GM23248 (cell line): ENCODE measurements around the gene MPC1. TPM values are rescaled to one million over a fixed set of nuclear protein-coding genes. Genes with fewer than 3 reads are reported as not detected.
A peak's percentile ranks its signal among the peaks of the same experiment; 100 is the strongest.

Experiments used
- DNase-seq: peaks from one replicate; pipeline ENCODE4 v3.0.0-alpha.2; 2015
- H2AFZ ChIP-seq: fragments of 200-600 bp; sonication (generic); 2 replicates; pipeline ENCODE4 v1.6.1; 2016; ENCODE audit warnings: antibody characterized with exemption
- H3F3A ChIP-seq: fragments of 200-600 bp; sonication (generic); 2 replicates; pipeline ENCODE4 v1.6.1; 2016; ENCODE audit warnings: mild to moderate bottlenecking, antibody characterized with exemption, mixed run types; ENCODE audit not compliant: insufficient read depth
- H3K27ac ChIP-seq: fragments of 200-600 bp; sonication (generic); 2 replicates; pipeline ENCODE4 v1.5.1; 2016; ENCODE audit warnings: mild to moderate bottlenecking
- H3K27me3 ChIP-seq: fragments of 200-600 bp; sonication (generic); replicated peaks from 2 replicates; pipeline ENCODE4 v1.6.1; 2016; ENCODE audit warnings: mild to moderate bottlenecking; ENCODE audit not compliant: insufficient read depth
- H3K36me3 ChIP-seq: fragments of 200-600 bp; sonication (generic); 2 replicates; pipeline ENCODE4 v1.6.1; 2016; ENCODE audit warnings: low read depth, mild to moderate bottlenecking
- H3K4me1 ChIP-seq: fragments of 200-600 bp; sonication (generic); 2 replicates; pipeline ENCODE4 v1.6.1; 2016; ENCODE audit warnings: mild to moderate bottlenecking; ENCODE audit not compliant: insufficient read depth
- H3K4me2 ChIP-seq: fragments of 200-600 bp; sonication (generic); one replicate; pipeline ENCODE4 v1.6.1; 2016; ENCODE audit warnings: mild to moderate bottlenecking; ENCODE audit not compliant: unreplicated experiment
- H3K4me3 ChIP-seq: fragments of 200-600 bp; sonication (generic); 2 replicates; pipeline ENCODE4 v1.5.1; 2016; ENCODE audit warnings: mild to moderate bottlenecking
- H3K79me2 ChIP-seq: fragments of 200-600 bp; sonication (generic); 2 replicates; pipeline ENCODE4 v1.6.1; 2016; ENCODE audit warnings: mild to moderate bottlenecking; ENCODE audit not compliant: insufficient read depth
- H3K9ac ChIP-seq: fragments of 200-600 bp; sonication (generic); 2 replicates; pipeline ENCODE4 v1.6.1; 2016; ENCODE audit warnings: mild to moderate bottlenecking
- H3K9me2 ChIP-seq: fragments of 200-600 bp; sonication (generic); 2 replicates; pipeline ENCODE4 v1.6.1; 2016; ENCODE audit warnings: mixed run types, mild to moderate bottlenecking, moderate library complexity; ENCODE audit not compliant: insufficient read depth
- H3K9me3 ChIP-seq: fragments of 200-600 bp; sonication (generic); one replicate; pipeline ENCODE4 v1.6.1; 2017; ENCODE audit warnings: low read depth
- H4K20me1 ChIP-seq: fragments of 200-600 bp; sonication (generic); 2 replicates; pipeline ENCODE4 v1.6.0; 2016; ENCODE audit not compliant: insufficient read depth
- EZH2 ChIP-seq: fragments of 200-600 bp; sonication (generic); IDR thresholded peaks from 2 replicates; pipeline ENCODE4 v1.6.1; 2018; ENCODE audit warnings: antibody characterized with exemption, mild to moderate bottlenecking; ENCODE audit not compliant: insufficient read depth, poor library complexity, severe bottlenecking
- EZH2phosphoT487 ChIP-seq: fragments of 200-600 bp; sonication (generic); IDR thresholded peaks from 2 replicates; pipeline ENCODE4 v1.6.1; 2018; ENCODE audit warnings: antibody characterized with exemption, moderate library complexity, mild to moderate bottlenecking, low read depth; ENCODE audit not compliant: insufficient read depth
- WGBS, 2 experiments: methylation state at CpG; one replicate each; pipeline ENCODE4 v1.1.6; 2015 to 2017; ENCODE audit warnings: low lambda C conversion rate in 2 of 2, low coverage in 1 of 2; ENCODE audit errors: missing lambda C conversion rate in 2 of 2; 5-methylcytosine and 5-hydroxymethylcytosine counted together
- in situ Hi-C: fragments of 300-500 bp; cut with MboI; formaldehyde crosslinking; loops from 2 replicates; pipeline ENCODE4 v1.15.0; 2020
- polyA plus RNA-seq: library from polyadenylated mRNA; unstranded; fragments of >200 nt; fragmentation: Nextera tagmentation; extraction: Ambion mirVana; gene quantifications from 2 replicates; pipeline ENCODE4 v1.2.1, GENCODE V29; 2016
- total RNA-seq: library from RNA; depleted of rRNA; stranded (reverse); fragments of >200 nt; shearing (Covaris generic); gene quantifications from 2 replicates; pipeline ENCODE4 v1.2.3, GENCODE V29; 2014

Gene MPC1
- total and polyA plus RNA-seq, 2 experiments from 2014 or later: 41.9 to 76.2 TPM

- H2AFZ ChIP-seq: peak overlapping the region; percentile 94; the same call in 1 of the 2 replicates
- no peak for TF ChIP-seq EZH2
- no peak for TF ChIP-seq EZH2phosphoT487
- H3K27ac ChIP-seq: no peak overlapping the region
- H3K4me3 ChIP-seq: peak overlapping the region; percentile 99
- H3K9ac ChIP-seq: peak overlapping the region; percentile 91
- H4K20me1 ChIP-seq: no peaks in the 10 kb centered on the region
- peak; percentile 5 for DNase-seq
- H3K9me3 ChIP-seq: no peaks in the 10 kb centered on the region
- WGBS, 2 experiments: 36 to 41% methylated on average over 7 of the region's 7 CpGs
- H3K9me2 ChIP-seq: no peaks in the 10 kb centered on the region
- in situ Hi-C loops: no loop called here
- H3K36me3 ChIP-seq: no peaks in the 10 kb centered on the region
- peaks cover 60% of the 10 kb centered on the region for H3K79me2 ChIP-seq
- no peaks in the 10 kb centered on the region for H3F3A ChIP-seq
- H3K27me3 ChIP-seq: no peaks in the 10 kb centered on the region
- peak overlapping the region; percentile 82 for H3K4me2 ChIP-seq
- H3K4me1 ChIP-seq: no peaks in the 10 kb centered on the region; the same call in 1 of the 2 replicates
Measured at GRCh38 chr6:166341464-166341863, 41.3 kb downstream of the MPC1 start.

- peaks cover 6% of the 10 kb centered on the region; the same call in 1 of the 2 replicates for H3K36me3 ChIP-seq
- no peak overlapping the region for H2AFZ ChIP-seq
- no peaks in the 10 kb centered on the region for H3K9me3 ChIP-seq
- H3K27me3 ChIP-seq: no peaks in the 10 kb centered on the region
- H3F3A ChIP-seq: no peaks in the 10 kb centered on the region
- H3K79me2 ChIP-seq: peaks cover 86% of the 10 kb centered on the region
- no peak for DNase-seq
- H3K9ac ChIP-seq: no peak overlapping the region
- in situ Hi-C loops: no loop called here
- no peaks in the 10 kb centered on the region; the same call in 1 of the 2 replicates for H3K4me1 ChIP-seq
- H3K27ac ChIP-seq: no peak overlapping the region
- TF ChIP-seq EZH2phosphoT487 (no peak), EZH2 (no peak)
- no peak overlapping the region for H3K4me3 ChIP-seq
- WGBS, 2 experiments: 94 to 95% methylated on average over 9 of the region's 9 CpGs
- H3K4me2 ChIP-seq: no peak overlapping the region
- H3K9me2 ChIP-seq: no peaks in the 10 kb centered on the region
- H4K20me1 ChIP-seq: no peaks in the 10 kb centered on the region
Measured at GRCh38 chr6:166338854-166339253, 43.9 kb downstream of the MPC1 start.

GRCh38 chr6:166336847-166337246 is 45.9 kb downstream of the MPC1 start:
- 64 to 67% methylated on average over 3 of the region's 3 CpGs for WGBS, 2 experiments
- Histone ChIP-seq H3K4me3 (no peak overlapping the region), H3K4me2 (no peak overlapping the region), H3K9me3 (no peaks in the 10 kb centered on the region), H3K9ac (no peak overlapping the region), H3K4me1 (no peaks in the 10 kb centered on the region; the same call in 1 of the 2 replicates), H3K27me3 (no peaks in the 10 kb centered on the region), H3K36me3 (peaks cover 6% of the 10 kb centered on the region; the same call in 1 of the 2 replicates), H4K20me1 (no peaks in the 10 kb centered on the region), H3K79me2 (peaks cover 100% of the 10 kb centered on the region), H3K9me2 (no peaks in the 10 kb centered on the region), H3F3A (0 out of 2 replicates have a peak, but pooled peaks cover 4% of the 10 kb centered on the region), H2AFZ (no peak overlapping the region), H3K27ac (no peak overlapping the region)
- no peak for DNase-seq
- TF ChIP-seq EZH2phosphoT487 (no peak), EZH2 (no peak)
- in situ Hi-C loops: no loop called here

- no peak for DNase-seq
- no peak overlapping the region for H3K27ac ChIP-seq
- H3F3A ChIP-seq: 0 out of 2 replicates have a peak, but pooled peaks cover 12% of the 10 kb centered on the region
- no peaks in the 10 kb centered on the region for H3K27me3 ChIP-seq
- H3K4me1 ChIP-seq: no peaks in the 10 kb centered on the region; the same call in 1 of the 2 replicates
- H3K4me2 ChIP-seq: no peak overlapping the region
- WGBS, 2 experiments: 77% methylated on average over 11 of the region's 11 CpGs
- H3K36me3 ChIP-seq: peaks cover 6% of the 10 kb centered on the region; the same call in 1 of the 2 replicates
- H3K9me3 ChIP-seq: no peaks in the 10 kb centered on the region
- peaks cover 100% of the 10 kb centered on the region for H3K79me2 ChIP-seq
- H4K20me1 ChIP-seq: no peaks in the 10 kb centered on the region
- H3K9me2 ChIP-seq: no peaks in the 10 kb centered on the region
- H3K9ac ChIP-seq: no peak overlapping the region
- TF ChIP-seq EZH2phosphoT487 (no peak), EZH2 (no peak)
- H3K4me3 ChIP-seq: no peak overlapping the region
- in situ Hi-C loops: no loop called here
- no peak overlapping the region for H2AFZ ChIP-seq
Measured at GRCh38 chr6:166335378-166336302, 47.1 kb downstream of the MPC1 start.
